Measurements from ENCODE around the gene RUFY2. TPM values are rescaled to one million over a fixed set of nuclear protein-coding genes. Genes with fewer than 3 reads are reported as not detected.

RUFY2 gene
- polyA plus RNA-seq, 3 donors = 4.7 to 9.2 (median 5.2) TPM

- H3K27ac ChIP-seq (ENCODE audit: low read depth, low read length) = no peak overlapping the region
- WGBS, 3 donors = 94 to 100% (median 96%) methylated on average over 1 of the region's 1 CpG
Observed at GRCh38 chr10:68371604-68372003, 35.5 kb downstream of the RUFY2 start.

DNA sequence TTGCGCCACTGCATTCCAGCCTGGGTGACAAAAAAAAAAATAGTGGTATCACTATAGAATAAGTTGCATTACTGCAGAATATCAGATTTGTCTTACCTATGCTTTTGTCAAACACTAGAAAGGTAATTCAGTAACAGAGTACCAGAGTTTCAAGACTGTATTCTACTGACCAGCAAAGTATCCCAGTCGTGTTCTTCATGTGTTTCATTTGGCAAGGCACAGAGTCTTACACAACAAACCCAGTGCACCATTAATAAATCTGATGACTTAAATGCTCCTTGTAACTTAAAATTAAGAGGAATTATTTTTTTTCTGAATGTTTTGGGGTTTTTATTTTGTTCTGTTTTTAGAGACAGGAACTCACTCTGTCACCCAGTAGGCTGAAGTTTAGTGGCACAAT lies 40.0 kb downstream of the RUFY2 start:
- 79 to 82% (median 81%) methylated on average over 2 of the region's 2 CpGs for WGBS, 3 donors
- H3K27ac ChIP-seq (ENCODE audit: low read depth, low read length) = no peak overlapping the region

DNA sequence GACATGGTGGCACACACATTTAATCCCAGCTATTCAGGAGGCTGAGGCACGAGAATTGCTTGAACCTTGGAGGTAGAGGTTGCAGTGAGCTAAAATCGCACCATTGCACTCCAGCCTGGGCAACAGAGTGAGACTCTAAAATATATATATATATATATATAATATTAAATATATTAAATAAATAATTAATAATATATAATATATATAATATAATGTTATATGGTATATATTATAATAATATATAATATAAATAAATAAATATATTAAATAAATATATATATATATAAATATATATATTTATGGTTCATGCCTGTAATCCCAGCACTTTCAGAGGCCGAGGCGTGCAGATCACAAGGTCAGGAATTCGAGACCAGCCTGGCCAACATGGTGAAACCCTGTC lies 40.5 kb downstream of the RUFY2 start:
- WGBS, 3 donors = 97 to 99% (median 98%) methylated on average over 5 of the region's 5 CpGs

GRCh38 chr10:68365611-68366010 lies 41.5 kb downstream of the RUFY2 start:
- H3K27ac ChIP-seq (ENCODE audit: low read depth, low read length) = no peak overlapping the region
- WGBS, 3 donors = 62 to 88% (median 84%) methylated on average over 2 of the region's 2 CpGs

More for the DNA sequence above, 40.5 kb downstream of the RUFY2 start:
- H3K27ac ChIP-seq (ENCODE audit: low read depth, low read length) = no peak overlapping the region

DNA sequence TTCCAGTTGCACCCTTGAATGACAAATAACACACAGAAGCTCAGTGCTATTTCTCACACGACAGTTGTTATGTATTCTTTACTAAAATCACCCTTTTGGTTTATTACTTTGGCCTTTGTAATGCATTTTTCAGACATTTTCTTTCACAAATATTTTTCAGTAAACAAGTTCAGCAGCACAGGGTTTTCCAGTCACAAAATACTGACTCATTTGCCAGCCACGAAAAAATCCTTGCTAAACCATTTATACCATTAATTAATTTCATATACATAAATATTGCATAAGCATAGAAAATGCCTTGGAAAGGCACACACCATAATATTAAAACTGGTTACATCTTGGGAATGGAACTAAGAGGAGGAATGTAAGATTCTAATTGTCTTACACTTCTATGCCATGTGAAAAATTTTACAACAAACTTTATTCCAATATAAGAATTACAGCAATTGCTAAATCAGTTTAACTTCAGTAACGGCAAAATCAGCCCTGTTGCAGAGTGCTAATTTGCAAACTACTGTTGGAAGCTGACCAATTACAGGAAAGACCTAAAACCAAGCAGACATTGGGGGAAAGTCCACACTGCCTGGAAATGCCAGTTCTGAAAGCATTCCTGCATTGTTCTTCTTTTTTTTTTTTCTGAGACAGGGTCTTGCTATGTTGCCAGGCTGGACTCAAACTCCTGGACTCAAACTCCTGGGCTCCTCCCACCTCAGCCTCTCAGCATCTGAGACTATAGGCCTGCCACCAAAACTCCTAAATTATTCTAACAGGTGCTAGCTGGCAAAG lies 42.8 kb downstream of the RUFY2 start:
- WGBS, 3 donors = 83 to 88% (median 87%) methylated on average over 3 of the region's 3 CpGs
- H3K27ac ChIP-seq (ENCODE audit: low read depth, low read length) = no peak overlapping the region

GRCh38 chr10:68362590-68362989 lies 44.5 kb downstream of the RUFY2 start:
- 82 to 95% (median 89%) methylated on average over 3 of the region's 3 CpGs for WGBS, 3 donors

GRCh38 chr10:68359189-68359588 lies 47.9 kb downstream of the RUFY2 start:
- WGBS, 3 donors = 95 to 97% (median 96%) methylated on average over 6 of the region's 6 CpGs
- no peak overlapping the region for H3K27ac ChIP-seq (ENCODE audit: low read depth, low read length)

More at GRCh38 chr10:68362590-68362989, 44.5 kb downstream of the RUFY2 start:
- H3K27ac ChIP-seq (ENCODE audit: low read depth, low read length) = no peak overlapping the region

DNA sequence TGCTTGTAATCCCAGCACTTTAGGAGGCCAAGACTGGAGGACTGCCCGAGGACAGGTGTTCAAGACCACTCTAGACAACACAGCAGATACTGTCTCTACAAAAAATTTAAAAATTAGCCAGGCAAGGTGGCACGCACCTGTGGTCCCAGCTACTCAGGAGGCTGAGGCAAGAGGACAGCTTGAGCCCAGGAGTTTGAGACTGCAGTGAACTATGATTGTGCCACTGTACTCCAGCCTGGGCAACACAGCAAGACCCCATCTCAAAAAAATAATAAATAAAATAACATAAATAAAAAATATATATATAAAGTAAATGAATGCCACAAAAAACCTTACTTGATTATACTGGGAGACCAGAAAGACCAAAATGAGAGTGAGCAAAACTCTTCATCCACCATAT lies 53.5 kb downstream of the RUFY2 start:
- 91 to 96% (median 93%) methylated on average over 2 of the region's 2 CpGs for WGBS, 3 donors
- H3K27ac ChIP-seq (ENCODE audit: low read depth, low read length) = no peak overlapping the region

- WGBS, 3 donors = 49 to 64% (median 51%) methylated on average over 2 of the region's 2 CpGs
- no peak overlapping the region for H3K27ac ChIP-seq (ENCODE audit: low read depth, low read length)
Observed at GRCh38 chr10:68348265-68348741, 58.8 kb downstream of the RUFY2 start.

DNA sequence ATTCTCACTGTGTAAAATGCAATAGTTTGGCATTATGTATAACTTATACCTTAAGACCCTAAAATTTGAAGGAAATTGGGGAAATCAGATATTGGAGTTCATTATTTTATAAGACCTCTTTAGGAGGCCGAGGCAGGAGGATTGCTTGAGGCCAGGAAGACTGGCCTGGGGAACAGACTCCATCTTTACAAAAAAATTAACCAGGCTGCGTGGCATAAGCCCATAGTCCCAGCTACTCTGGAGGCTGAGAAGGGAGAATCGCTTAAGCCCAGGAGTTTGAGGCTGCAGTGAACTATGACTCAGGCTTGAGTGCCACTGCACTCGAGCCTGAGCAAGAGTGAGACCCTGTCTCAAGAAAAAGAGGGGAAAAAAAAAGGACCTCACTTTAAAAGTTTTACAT lies 60.3 kb downstream of the RUFY2 start:
- WGBS, 3 donors = 84 to 95% (median 94%) methylated on average over 4 of the region's 4 CpGs
- no peak overlapping the region for H3K27ac ChIP-seq (ENCODE audit: low read depth, low read length)

DNA sequence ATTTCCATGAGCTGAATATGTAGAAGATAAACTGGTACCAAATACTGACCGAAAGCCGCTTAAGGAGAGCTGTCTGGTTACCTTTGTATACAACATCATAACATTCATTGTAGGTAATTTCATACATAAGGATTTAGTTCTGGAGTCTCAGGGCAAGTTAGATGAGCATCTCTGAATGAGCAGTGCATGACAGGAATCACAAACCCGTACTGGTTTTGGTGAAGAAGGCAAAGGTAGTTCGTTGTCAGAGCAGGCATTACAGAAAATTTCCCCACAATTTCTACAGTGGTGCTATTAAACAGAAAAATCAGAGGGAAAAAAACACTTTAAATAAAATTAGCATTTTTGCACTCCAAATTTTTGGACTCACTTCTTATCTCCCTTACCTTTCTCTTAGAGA lies 61.5 kb downstream of the RUFY2 start:
- no peak overlapping the region for H3K27ac ChIP-seq (ENCODE audit: low read depth, low read length)
- 89 to 94% (median 91%) methylated on average over 4 of the region's 4 CpGs for WGBS, 3 donors

- WGBS, 3 donors = 77 to 95% (median 93%) methylated on average over 3 of the region's 3 CpGs
Observed at GRCh38 chr10:68342909-68343516, 64.1 kb downstream of the RUFY2 start.

DNA sequence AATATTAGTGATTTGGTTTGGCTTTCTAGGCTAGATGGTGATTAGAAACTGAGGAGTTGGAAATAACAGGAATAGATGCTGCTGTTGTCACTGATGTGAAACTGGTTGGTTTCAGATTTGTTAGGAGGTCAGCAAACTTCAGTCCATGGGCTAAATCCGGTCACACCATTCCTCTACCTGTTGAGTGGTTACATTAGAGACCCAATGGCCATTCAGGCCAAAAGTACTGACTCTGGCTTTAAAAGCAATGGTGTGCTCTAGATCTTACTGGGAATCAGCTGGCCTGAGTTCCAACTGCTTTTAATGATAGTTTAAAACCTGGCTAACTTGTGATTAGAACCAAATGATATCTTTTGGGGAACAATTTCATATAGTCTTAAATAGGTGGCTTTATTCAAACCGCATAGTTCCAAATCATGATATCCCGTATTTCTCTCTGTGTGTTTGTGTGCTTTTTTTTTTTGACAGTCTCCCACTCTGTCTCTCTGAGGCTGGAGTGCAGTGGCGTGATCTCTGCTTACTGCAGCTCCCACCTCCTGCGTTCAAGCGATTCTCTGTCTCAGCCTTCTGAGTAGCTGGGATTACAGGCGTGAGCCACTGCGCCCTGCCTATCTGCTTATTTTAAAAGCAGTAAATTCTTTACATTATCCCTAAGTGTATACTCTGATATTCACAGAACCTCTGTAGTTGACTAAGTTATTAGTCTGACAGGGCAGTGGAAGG lies 66.6 kb downstream of the RUFY2 start:
- WGBS, 3 donors = 90 to 95% (median 95%) methylated on average over 8 of the region's 8 CpGs
- no peak overlapping the region for H3K27ac ChIP-seq (ENCODE audit: low read depth, low read length)

More at GRCh38 chr10:68342909-68343516, 64.1 kb downstream of the RUFY2 start:
- no peak overlapping the region for H3K27ac ChIP-seq (ENCODE audit: low read depth, low read length)

DNA sequence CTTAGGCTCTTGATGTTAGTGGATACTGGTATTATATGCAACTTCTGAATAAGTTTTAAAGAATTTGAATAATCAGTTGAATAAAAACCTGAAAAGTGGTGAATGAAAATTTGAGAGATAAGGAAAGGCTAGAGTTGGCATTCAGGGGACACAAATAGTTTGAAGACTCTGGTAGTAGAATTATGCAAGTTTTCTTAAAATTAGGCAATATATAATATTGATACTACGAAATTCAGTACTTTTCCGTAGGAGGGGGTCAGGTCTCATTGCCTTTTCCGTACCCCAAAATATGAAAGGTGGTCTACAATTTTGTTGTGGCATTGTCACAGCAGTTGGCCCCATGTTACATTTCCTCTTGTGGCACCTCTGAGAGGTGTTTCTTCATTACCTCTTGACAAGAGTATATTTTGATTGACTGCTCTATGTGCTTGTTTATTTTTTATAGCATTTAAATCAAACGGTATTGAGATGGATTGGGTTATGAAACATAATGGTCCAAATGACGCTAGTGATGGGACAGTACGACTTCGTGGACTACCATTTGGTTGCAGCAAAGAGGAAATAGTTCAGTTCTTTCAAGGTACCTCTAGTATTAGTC lies 70.2 kb downstream of the RUFY2 start:
- H3K27ac ChIP-seq (ENCODE audit: low read depth, low read length) = no peak overlapping the region
- WGBS, 3 donors = 57 to 70% (median 59%) methylated on average over 7 of the region's 7 CpGs

DNA sequence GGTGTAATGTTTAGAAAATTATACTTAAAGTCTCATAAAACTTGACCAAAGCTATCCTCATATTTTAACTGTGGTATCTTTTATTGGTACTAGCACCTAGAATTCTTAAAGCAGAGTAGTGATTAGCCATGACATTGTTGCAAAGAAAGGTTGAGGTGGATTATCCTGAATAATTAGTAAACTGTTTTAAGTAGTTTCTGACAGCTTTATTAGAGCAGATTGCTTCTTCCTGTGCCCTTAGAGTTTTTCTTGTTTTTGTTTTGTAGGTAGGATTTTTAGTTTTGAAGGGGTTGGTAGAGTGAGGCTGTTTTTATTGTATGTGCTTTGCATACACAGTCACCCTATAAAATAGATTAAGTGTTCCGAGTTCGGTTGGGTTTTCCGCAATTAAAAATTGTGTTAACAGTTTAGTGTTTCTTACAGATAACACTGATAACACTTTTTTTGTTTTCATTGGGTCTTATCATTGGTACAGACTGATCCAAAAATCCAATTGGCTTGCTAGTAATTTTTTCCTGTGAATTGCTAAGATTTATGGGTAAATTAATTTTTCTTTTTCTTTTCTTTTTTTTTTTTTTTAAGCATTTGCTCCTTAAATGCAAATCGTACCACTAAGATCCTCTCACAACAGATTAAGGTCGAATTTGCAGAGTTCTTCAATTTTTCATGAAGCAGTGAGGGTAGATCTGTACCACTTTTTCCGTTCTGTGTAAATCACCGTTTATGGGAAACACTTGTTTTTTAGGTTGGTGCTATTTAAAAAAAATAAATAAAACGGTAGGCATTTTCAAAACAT lies 72.2 kb downstream of the RUFY2 start:
- WGBS, 3 donors = 2 to 5% (median 4%) methylated on average over 8 of the region's 8 CpGs
- no peak overlapping the region for H3K27ac ChIP-seq (ENCODE audit: low read depth, low read length)

- no peak overlapping the region for H3K27ac ChIP-seq (ENCODE audit: low read depth, low read length)
- 1 to 2% (median 2%) methylated on average over 10 of the region's 10 CpGs for WGBS, 3 donors
Observed at GRCh38 chr10:68333440-68334431, 73.3 kb downstream of the RUFY2 start.

DNA sequence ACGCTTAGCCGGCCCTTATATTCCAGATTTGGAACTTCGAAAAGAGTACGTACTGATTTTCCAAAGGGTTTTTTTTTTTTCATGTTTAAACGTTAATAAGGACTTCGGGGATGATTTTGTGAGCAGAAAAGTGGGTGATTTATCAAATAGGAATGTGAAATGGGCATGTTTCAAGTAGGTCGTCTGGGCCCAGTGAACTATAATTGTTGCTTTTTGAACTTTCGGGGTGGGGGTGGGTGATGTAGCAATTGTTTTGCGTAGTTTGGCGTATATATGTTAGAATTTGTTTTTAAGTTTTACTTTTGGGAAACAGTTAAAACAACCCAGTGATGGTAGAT lies 74.0 kb downstream of the RUFY2 start:
- 0% methylated on average over 10 of the region's 10 CpGs for WGBS, 3 donors

More for the DNA sequence above, 74.0 kb downstream of the RUFY2 start:
- H3K27ac ChIP-seq (ENCODE audit: low read depth, low read length) = peak overlapping the region; percentile 98

Data from adipose tissue (tissue), 3 donors.